ENCODE results near the gene SMCO2. TPM values are rescaled to one million over a fixed set of nuclear protein-coding genes. Genes with fewer than 3 reads are reported as not detected.

SMCO2 gene
- total RNA-seq, 2 donors from 2014 or later, result not detected

DNA sequence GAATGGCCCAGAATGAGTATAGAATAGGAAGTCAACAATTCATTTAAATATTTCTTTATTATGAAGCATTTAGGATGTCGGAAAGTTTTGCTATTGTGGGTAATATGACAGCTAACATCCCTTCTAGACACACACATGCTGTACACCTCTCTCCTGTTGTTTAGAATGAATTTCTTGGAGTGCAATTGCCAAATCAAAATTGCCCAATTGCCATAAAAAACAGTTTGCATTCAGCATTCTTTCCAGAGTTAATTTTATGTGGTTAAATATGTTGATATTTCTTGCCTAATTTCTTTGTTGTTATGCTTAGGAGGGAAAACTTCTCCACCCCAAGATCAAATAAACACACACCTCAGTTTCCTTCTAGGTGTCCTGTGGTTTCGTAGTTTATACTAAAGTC is 16.9 kb upstream of the SMCO2 start:
- DNase-seq (ENCODE audit: low spot score), result no peak
- H3K9me3 ChIP-seq, result no peaks in the 10 kb centered on the region
- no peak overlapping the region for H3K4me3 ChIP-seq
- H3K36me3 ChIP-seq, result no peaks in the 10 kb centered on the region
- TF ChIP-seq, protein P1, sequence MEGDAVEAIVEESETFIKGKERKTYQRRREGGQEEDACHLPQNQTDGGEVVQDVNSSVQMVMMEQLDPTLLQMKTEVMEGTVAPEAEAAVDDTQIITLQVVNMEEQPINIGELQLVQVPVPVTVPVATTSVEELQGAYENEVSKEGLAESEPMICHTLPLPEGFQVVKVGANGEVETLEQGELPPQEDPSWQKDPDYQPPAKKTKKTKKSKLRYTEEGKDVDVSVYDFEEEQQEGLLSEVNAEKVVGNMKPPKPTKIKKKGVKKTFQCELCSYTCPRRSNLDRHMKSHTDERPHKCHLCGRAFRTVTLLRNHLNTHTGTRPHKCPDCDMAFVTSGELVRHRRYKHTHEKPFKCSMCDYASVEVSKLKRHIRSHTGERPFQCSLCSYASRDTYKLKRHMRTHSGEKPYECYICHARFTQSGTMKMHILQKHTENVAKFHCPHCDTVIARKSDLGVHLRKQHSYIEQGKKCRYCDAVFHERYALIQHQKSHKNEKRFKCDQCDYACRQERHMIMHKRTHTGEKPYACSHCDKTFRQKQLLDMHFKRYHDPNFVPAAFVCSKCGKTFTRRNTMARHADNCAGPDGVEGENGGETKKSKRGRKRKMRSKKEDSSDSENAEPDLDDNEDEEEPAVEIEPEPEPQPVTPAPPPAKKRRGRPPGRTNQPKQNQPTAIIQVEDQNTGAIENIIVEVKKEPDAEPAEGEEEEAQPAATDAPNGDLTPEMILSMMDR (IDR thresholded peaks at IDR 0.05), result no peak
- peaks cover 0 to under 1% of the 10 kb centered on the region in 2 donors for H3K4me1 ChIP-seq
- no peak overlapping the region for H3K27ac ChIP-seq
- H3K27me3 ChIP-seq, result no peaks in the 10 kb centered on the region

DNA sequence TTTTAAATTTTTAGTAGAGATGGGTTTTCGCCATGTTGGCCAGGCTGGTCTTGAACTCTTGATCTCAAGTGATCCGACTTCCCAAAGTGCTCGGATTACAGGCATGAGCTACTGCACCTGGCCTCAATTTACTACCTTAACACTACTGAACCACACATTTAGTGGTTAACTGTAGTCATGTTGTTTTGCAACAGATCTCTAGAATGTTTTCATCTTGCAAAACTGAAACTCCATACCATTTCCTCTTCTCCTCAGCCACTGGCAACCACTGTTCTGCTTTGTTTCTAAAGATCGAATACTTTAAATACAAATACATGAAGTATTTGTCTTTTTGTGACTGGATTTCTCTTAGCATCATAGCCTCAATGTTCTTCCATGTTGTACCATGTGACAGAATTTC is 15.4 kb upstream of the SMCO2 start:
- H3K27ac ChIP-seq, result no peak overlapping the region
- H3K4me1 ChIP-seq, result peaks cover 0 to 9% of the 10 kb centered on the region in 2 donors
- no peak overlapping the region for H3K4me3 ChIP-seq
- DNase-seq (ENCODE audit: low spot score), result no peak
- no peaks in the 10 kb centered on the region for H3K27me3 ChIP-seq
- H3K9me3 ChIP-seq, result no peaks in the 10 kb centered on the region
- no peaks in the 10 kb centered on the region for H3K36me3 ChIP-seq
- TF ChIP-seq, protein P1 (IDR thresholded peaks at IDR 0.05), result no peak

DNA sequence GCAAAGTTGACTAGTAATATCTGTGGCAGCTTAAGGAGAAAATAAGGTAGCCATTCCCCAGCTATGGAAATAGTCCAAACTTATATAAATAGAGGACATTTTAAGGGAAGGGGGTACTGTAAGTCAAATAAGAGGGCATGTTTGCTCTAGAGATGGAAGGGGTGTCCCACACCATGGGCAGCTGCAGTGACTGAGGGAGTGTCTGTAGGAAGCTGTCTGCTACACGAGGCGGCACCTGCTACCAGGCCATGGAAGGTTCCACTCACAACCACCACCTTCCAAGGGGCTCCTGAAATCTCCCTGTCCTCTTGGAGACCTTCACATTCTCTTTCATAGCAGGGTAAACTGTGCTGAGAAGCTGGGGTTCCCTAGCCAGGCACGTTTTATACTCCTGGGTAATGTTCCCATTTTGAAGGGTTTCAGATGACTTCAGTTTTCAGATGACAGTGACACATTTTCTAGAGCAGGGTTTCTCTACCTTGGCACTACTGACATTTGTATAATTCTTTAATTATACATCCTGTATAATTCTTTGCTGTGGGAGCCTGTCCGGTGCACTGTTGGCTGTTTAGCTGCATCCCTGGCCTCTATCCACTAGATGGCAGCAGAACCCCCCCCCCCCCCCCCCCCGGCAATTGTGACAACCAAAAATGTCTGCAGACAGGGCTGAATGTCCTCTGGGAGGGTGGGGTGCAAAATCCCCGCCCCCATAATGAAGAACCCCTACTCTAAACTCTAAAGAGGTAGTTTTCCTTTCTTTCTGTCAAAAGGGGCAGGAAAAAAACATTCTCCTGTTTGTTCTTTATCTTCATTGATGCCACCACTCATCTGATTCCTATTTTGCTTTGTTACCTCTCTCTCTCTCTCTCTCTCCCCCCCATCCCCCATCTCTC is 11.6 kb upstream of the SMCO2 start:
- H3K9me3 ChIP-seq, result no peaks in the 10 kb centered on the region
- H3K4me1 ChIP-seq, result peaks cover 0 to 9% of the 10 kb centered on the region in 2 donors
- no peaks in the 10 kb centered on the region for H3K36me3 ChIP-seq
- TF ChIP-seq, protein P1 (IDR thresholded peaks at IDR 0.05), result peak; percentile 47 to 81
- no peaks in the 10 kb centered on the region for H3K27me3 ChIP-seq
- DNase-seq (ENCODE audit: low spot score), result no peak
- no peak overlapping the region for H3K4me3 ChIP-seq
- H3K27ac ChIP-seq, result no peak overlapping the region

DNA sequence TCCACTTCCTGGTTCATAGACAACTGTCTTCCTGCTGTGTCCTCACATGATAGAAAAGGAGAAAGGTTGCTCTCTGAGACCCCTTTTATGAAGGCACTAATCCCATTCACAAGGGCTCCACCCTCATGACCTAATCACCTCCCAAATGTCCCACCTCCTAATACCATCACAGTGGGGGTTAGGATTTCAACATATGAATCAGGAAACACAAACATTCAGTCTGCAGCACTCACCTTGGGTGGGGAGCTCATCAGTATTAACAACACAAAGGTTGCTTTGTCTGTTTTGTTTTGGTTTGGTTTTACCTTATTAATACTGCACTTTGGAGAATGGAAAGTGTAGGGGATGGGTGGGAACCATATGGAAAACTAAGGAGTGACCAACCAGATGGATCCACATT is 10.5 kb upstream of the SMCO2 start:
- H3K9me3 ChIP-seq, result no peaks in the 10 kb centered on the region
- peaks cover 0 to 9% of the 10 kb centered on the region in 2 donors for H3K4me1 ChIP-seq
- H3K27me3 ChIP-seq, result no peaks in the 10 kb centered on the region
- no peak overlapping the region for H3K4me3 ChIP-seq
- DNase-seq (ENCODE audit: low spot score), result no peak
- TF ChIP-seq, protein P1 (IDR thresholded peaks at IDR 0.05), result no peak
- H3K27ac ChIP-seq, result no peak overlapping the region
- H3K36me3 ChIP-seq, result no peaks in the 10 kb centered on the region

DNA sequence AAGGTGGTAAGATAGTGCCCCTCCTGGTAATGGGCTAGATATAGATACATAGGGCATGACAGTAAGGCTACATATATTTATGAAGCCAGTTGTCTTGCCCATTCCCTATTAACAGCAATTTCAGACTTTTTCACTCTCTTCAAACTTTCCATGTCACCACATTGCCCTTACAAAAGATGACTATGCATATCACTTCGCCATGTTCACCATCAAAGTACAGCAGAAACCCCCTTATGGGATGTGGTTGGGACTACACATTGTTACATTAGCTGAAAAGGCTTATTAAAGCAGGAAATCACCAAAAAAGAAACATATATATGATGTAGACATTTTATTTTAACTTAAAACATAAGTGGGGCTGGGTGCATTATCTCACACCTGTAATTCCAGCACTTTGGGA is 9.8 kb upstream of the SMCO2 start:
- Histone ChIP-seq H3K4me1 (peaks cover 0 to 9% of the 10 kb centered on the region in 2 donors), H3K9me3 (no peaks in the 10 kb centered on the region), H3K4me3 (no peak overlapping the region), H3K27ac (no peak overlapping the region), H3K36me3 (no peaks in the 10 kb centered on the region), H3K27me3 (no peaks in the 10 kb centered on the region)
- TF ChIP-seq, protein P1 (IDR thresholded peaks at IDR 0.05), result no peak
- no peak for DNase-seq (ENCODE audit: low spot score)

Data from right atrium auricular region (tissue), 2 donors.